A673 (cell line): Measurements from ENCODE around the gene SCN9A.

Experiments
- CTCF ChIP-seq: fragments of 300-800, 200-600 bp; sonication (generic); conservative IDR thresholded peaks from 2 replicates; pipeline ENCODE4 v1.5.1; 2017; ENCODE audit warnings: low read depth, mild to moderate bottlenecking, antibody characterized with exemption, low read length, moderate library complexity, mixed read lengths
- EZH2 ChIP-seq: fragments of 200-600 bp; sonication (generic); IDR thresholded peaks from 2 replicates; pipeline ENCODE4 v1.6.1; 2017; ENCODE audit warnings: borderline replicate concordance, low read depth, mild to moderate bottlenecking, mixed read lengths, antibody characterized with exemption, low read length; ENCODE audit not compliant: poor library complexity, severe bottlenecking

- TF ChIP-seq CTCF = no peak
- no peak for TF ChIP-seq EZH2
Measured at GRCh38 chr2:166357068-166357949, 18.4 kb downstream of the SCN9A start.
